NOMO-1 treated with dmso at 0.1 percent for 144 hours (cell line): ENCODE data around the gene PLA2R1.

Source experiments
- DNase-seq: peaks from one replicate; lab custom pipeline; 2025; ENCODE audit not compliant: unreplicated experiment; lab: John Stamatoyannopoulos, UW

Gene PLA2R1

DNA sequence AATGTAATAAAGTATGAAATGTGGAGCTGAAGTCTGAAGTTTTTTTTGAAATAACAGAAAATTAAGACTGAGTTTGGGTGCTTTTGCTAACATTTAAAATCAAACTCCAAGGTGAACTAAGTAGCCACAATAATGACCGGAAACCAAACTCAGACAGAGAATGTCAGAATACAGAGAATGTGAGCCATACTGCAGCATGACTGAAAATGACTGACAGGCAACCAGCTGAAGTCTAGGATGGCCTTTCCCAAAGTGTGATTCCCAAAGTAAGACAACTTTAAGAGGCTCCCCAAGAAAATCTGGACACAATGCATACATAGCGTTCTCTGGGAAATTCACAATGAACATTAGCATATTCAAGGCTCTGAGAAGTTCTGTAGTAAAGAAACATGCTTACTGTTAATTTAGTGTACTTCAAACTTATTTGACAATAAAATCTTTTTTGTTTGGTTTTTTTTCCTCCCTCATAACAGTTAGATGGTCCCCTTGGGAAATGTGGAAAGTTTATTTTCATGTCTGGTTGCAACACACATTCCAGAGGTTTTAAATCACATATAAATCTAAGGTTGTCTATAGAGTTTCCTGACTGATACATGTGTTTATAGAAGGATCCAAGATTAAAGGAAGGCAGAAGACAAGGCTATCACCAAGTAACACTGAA is 28.6 kb downstream of the PLA2R1 start:
- DNase-seq = no peak

GRCh38 chr2:160029270-160029628 is 33.2 kb downstream of the PLA2R1 start:
- no peak for DNase-seq

GRCh38 chr2:160028431-160029269 is 33.8 kb downstream of the PLA2R1 start:
- DNase-seq = no peak

DNA sequence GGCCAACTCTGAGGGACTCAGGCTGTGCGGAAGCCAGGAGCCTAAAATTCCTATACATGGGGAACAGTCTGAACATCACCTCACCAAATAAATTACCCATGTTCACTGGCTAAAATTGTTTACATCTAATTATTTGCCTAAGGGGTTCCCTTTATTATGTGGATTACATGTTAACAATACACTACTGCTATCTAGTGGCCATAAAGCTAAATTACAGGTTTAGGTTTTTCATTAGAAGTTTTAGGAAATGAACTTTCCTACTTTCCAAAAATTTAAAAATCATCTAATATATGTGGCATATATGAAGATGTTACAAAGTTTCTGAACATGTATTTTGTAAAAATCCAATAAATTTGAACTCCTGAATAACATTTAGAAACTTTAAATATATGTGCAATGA is 40.3 kb downstream of the PLA2R1 start:
- DNase-seq = no peak

DNA sequence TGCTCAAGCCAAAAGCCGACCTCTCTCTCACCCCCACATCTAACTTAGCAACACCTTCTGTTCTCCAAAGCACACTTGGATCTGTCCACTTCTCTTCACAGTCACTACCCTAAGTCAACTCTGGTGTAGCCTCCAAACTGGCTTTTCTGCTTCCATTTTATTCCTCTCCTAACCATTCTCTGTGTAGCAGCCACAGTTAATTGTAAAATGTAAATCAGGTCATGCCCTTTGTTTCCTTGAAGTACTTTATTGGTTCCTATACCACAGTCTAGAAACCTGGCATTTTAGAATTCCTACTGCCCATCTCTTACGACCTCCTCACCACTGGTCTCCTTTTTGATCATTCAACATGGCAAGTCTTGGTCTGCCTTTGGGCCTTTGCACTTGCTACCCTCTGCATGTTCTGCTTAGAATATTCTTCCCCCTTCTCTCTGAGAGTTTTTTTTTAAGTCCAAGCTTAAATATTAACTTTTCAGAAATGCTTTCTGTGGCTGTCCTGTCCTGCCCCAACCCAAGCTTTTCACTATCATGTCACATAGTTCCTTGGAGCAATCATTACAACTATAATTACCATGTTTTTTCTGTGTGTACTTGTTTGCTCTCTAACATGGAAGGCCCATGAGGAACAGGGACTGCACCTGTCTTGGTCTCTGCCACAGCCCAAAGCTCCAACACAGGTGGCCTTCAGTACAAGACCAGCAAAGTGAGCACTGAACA is 42.9 kb downstream of the PLA2R1 start:
- DNase-seq = no peak

DNA sequence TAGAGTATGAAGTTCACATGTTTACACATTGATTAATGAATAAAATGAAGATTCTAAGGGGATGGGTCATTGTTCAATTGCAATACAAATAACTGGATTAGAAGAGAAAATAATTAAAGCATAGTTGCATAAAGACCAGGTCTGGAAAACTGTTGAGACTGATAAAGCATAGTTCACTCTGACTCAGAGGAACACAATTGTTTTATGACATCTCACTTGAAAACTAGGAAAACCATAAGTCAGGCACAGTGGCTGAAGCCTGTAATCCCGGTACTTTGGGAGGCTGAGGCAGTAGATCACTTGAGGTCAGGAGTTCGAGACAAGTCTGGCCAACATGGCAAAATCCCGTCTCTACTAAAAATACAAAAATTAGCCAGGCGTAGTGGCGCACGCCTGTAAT is 46.7 kb downstream of the PLA2R1 start:
- DNase-seq = no peak

GRCh38 chr2:160014227-160014626 is 48.2 kb downstream of the PLA2R1 start:
- no peak for DNase-seq

- DNase-seq = no peak
Measured at GRCh38 chr2:160010361-160011145, 51.9 kb downstream of the PLA2R1 start.

- no peak for DNase-seq
Measured at GRCh38 chr2:160007111-160007510, 55.3 kb downstream of the PLA2R1 start.

GRCh38 chr2:160006475-160006874 is 55.9 kb downstream of the PLA2R1 start:
- no peak for DNase-seq

DNA sequence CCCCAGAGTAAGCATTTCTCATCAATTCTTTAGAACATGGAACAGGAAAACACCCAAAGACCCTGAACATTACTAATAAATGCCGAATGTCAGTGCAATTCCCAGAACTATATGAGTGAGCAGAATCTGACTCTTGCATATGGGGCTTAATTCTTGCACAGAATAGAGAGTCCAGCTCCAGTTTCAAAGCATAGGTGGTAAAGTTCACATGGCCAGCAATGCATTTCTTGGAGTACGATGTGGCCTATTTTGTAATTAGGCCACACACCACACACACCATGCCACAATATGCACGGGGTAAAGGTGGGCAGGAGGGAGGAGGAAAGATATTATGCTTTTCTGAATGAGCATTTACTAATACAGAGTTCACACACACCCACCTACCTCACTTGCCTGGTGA is 56.5 kb downstream of the PLA2R1 start:
- DNase-seq = no peak

- no peak for DNase-seq
Measured at GRCh38 chr2:160005476-160005875, 56.9 kb downstream of the PLA2R1 start.

DNA sequence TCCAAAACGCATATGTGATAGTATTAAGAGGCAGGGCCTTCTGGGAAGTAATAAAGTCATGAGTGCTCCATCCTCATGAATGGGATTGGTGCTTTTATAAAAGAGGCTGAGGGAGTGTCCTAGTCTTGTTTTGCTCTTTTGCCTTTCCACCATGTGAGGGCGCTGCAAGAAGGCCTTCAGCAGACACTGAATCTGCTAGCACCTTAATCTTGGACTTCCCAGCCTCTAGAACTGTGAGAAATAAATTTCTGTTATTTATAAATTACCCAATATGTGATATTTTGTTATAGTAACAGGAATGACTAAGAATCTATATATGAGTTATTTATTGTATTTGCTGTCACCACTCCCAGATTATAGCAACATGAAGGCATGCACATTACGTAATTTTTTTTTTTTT is 63.5 kb downstream of the PLA2R1 start:
- DNase-seq = no peak

GRCh38 chr2:159998243-159998642 is 64.2 kb downstream of the PLA2R1 start:
- DNase-seq = no peak

DNA sequence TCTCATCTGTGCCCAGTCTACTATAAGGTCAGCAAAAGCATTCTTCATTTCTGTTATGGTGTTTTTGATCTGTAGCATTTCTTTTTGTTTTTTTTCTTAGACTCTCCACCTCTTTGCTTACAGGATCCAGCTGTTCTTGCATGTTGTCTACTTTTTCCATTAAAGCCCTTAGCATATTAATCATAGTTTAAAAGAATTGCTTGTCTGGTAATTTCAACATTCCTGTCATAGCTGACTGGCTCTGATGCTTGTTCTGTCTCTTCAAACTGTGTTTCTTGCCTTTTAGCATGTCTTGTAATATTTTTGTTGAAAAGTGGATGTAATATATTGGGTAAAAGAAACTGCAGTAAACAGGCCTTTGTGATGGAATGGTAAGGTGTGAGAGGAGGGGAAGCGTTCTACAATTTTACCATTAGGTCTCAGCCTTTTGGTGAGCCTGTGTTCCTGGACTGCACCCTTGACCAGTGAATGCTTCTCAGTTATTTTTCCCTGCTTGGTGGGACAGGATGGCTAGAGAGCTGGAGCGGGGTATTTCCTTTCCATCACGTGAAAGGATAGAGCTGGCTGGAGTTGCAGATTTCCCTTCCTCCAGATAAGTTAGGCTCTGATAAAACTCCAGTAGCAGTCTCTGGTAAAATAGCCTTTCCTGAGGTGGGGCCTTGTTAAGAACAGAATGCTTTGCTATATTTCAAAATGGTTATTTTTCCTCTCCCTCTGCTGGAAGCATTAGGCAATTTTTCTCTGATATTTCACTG is 65.4 kb downstream of the PLA2R1 start:
- DNase-seq = no peak

GRCh38 chr2:159995038-159995437 is 67.4 kb downstream of the PLA2R1 start:
- DNase-seq = no peak

GRCh38 chr2:159989249-159989648 is 73.2 kb downstream of the PLA2R1 start:
- no peak for DNase-seq

DNA sequence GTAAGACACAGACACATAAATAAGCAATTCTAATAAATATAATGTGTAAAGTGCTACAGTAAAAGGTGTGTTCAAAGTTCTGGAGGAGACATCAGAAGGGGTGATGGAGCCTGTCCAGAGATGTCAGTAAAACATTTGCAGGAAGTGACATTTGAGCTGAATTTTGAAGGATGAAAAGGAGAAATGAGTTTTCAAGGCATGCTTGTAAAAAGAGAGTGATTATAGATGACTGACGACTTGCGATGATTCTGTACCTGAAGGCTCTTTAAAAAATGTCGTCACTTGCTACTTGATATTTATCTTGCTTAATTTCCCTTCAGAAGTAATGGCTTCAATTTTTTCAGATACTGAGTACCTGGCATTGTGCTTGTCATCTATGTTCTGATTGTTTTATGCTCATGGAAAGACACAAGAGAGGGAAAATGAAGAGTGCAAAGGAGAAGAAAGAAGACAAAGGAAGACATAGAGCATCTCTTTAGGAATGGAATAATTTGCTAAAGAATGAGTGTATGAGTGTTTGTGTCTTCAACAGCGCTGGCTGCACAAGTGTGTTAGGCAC is 73.9 kb downstream of the PLA2R1 start:
- no peak for DNase-seq

- DNase-seq = no peak
Measured at GRCh38 chr2:159987181-159987580, 75.2 kb downstream of the PLA2R1 start.

DNA sequence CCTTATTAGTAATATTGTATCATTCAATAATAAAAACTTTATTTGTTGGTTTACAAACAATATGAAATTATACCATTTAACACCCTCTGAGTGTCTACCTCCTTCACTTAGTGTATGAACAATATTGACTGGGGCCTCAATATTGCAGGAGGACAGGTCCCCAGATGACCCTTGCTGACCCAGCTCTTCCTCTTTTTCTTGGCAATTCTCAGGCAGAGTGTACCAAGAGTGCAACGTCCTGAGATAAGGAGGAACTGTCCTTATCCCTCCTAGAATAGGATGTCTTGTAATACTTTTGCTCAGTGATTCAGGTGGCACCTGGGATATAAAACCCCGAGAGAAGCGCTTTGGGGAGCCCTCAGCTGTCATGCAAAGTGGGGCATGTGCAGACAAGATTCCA is 76.8 kb downstream of the PLA2R1 start:
- no peak for DNase-seq
